Kidney (tissue), 14 donors: ENCODE measurements around the gene INSRR. TPM values are rescaled to one million over a fixed set of nuclear protein-coding genes. Genes with fewer than 3 reads are reported as not detected.

Experiments used
- DNase-seq, 5 donors: peaks; one replicate each; pipeline ENCODE4 v3.0.0-alpha.2; 2013 to 2020
- FAIRE-seq: peaks from 2 replicates; lab custom pipeline; 2012; peaks lifted over from hg19 to GRCh38; lab: Jason Lieb, UNC
- H3K27ac ChIP-seq, 2 donors: one replicate each; pipeline ENCODE4 v1.7.0; 2013; ENCODE audit warnings: low read depth in 2 of 2, low read length in 2 of 2, inconsistent platforms in 1 of 2
- H3K27me3 ChIP-seq: one replicate; pipeline ENCODE4 v1.7.1; 2013; ENCODE audit warnings: low read length, inconsistent platforms; ENCODE audit not compliant: control insufficient read depth, insufficient read depth
- H3K36me3 ChIP-seq, 3 donors: one replicate each; pipeline versions ENCODE4 v1.7.0 to v1.7.1; 2013; ENCODE audit warnings: low read length in 3 of 3, control low read depth in 1 of 3, inconsistent platforms in 1 of 3; ENCODE audit not compliant: insufficient read depth in 3 of 3, control insufficient read depth in 2 of 3
- H3K4me1 ChIP-seq, 3 donors: one replicate each; pipeline versions ENCODE4 v1.7.0 to v1.7.1; 2013; ENCODE audit warnings: low read length in 3 of 3, inconsistent platforms in 1 of 3, low read depth in 1 of 3; ENCODE audit not compliant: control insufficient read depth in 2 of 3, insufficient read depth in 2 of 3
- H3K4me3 ChIP-seq, 3 donors: one replicate each; pipeline versions ENCODE4 v1.7.0 to v1.8.1; 2013; ENCODE audit warnings: low read length in 3 of 3, control low read depth in 1 of 3, inconsistent platforms in 1 of 3
- H3K9ac ChIP-seq, 3 donors: one replicate each; pipeline versions ENCODE4 v1.7.0 to v1.7.1; 2013; ENCODE audit warnings: low read length in 3 of 3, control low read depth in 1 of 3, inconsistent platforms in 1 of 3
- H3K9me3 ChIP-seq, 3 donors: one replicate each; pipeline versions ENCODE4 v1.7.0 to v1.7.1; 2013; ENCODE audit warnings: low read length in 3 of 3, control low read depth in 1 of 3, inconsistent platforms in 1 of 3; ENCODE audit not compliant: control insufficient read depth in 2 of 3, insufficient read depth in 1 of 3
- intact Hi-C: fragments of 100-400 bp; cut with DNase I; formaldehyde crosslinking; loops from one replicate; pipeline ENCODE4 v1.11.1; 2022
- polyA plus RNA-seq: library from polyadenylated mRNA; stranded (reverse); fragments of 350-450 nt; fragmentation: Illumina TruSeq; extraction: RNeasy Lipid Tissue Mini Kit (QIAGEN cat#74804); gene quantifications from one replicate; pipeline ENCODE4 v1.2.3, GENCODE V29; 2014; ENCODE audit warnings: low read depth, low replicate concordance; ENCODE audit not compliant: insufficient read depth
- total RNA-seq: library from RNA; stranded (reverse); fragmentation: NEBNext Ultra II Directional; extraction: Animal tissue kit (Norgen Biotek cat#: 25700); gene quantifications from one replicate; pipeline ENCODE4 v1.2.1, GENCODE V29; 2021
- TF ChIP-seq, protein P1 (sequence below): IDR thresholded peaks from 3 replicates; pipeline ENCODE4 v1.5.1; 2012; ENCODE audit warnings: mild to moderate bottlenecking, moderate library complexity, borderline replicate concordance; ENCODE audit not compliant: insufficient read depth; ENCODE audit errors: extremely low read depth
- donor health status: control.
- donor health status: control.
- donor health status: control.
- donor health status: control.
- donor health status: control.
- donor health status: DM: yes; HTN: yes; CAD: no.
- donor health status: Normal renal cell carcinoma (clear cell type).

The INSRR gene
- total and polyA plus RNA-seq, 2 donors from 2014 or later, result 0.35 to 2.4 TPM

DNA sequence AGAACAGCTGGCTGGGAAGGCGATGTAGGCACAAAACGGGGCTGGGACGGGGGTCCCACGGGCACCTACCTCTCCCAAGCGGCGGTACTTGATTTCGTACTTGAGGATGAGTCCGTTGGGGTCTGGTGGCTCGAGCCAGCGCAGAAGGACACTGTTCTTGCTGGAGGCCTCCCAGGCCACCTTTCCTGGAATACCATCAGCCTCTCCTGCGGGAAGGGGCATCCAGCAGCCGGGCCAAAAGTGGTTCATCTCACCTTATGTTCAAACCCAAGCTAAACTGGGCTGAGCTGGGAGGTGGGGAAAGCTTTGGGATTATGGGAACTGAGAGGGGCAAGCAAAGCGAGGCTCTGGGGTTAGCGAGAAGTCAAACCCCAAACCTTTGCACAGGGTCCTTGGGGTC, 14.3 kb downstream of the INSRR start:
- Histone ChIP-seq H3K9ac (no peak overlapping the region), H3K27me3 (peaks cover 20% of the 10 kb centered on the region), H3K9me3 (no peaks in the 10 kb centered on the region), H3K27ac (no peak overlapping the region), H3K4me3 (no peak overlapping the region), H3K4me1 (peaks cover 0 to 5% (median 0%) of the 10 kb centered on the region in 3 donors), H3K36me3 (no peaks in the 10 kb centered on the region)
- intact Hi-C loops, result no loop called here
- DNase-seq, result peak in 1 of 5 donors; percentile 35
- FAIRE-seq, result no peak
- TF ChIP-seq, protein P1, sequence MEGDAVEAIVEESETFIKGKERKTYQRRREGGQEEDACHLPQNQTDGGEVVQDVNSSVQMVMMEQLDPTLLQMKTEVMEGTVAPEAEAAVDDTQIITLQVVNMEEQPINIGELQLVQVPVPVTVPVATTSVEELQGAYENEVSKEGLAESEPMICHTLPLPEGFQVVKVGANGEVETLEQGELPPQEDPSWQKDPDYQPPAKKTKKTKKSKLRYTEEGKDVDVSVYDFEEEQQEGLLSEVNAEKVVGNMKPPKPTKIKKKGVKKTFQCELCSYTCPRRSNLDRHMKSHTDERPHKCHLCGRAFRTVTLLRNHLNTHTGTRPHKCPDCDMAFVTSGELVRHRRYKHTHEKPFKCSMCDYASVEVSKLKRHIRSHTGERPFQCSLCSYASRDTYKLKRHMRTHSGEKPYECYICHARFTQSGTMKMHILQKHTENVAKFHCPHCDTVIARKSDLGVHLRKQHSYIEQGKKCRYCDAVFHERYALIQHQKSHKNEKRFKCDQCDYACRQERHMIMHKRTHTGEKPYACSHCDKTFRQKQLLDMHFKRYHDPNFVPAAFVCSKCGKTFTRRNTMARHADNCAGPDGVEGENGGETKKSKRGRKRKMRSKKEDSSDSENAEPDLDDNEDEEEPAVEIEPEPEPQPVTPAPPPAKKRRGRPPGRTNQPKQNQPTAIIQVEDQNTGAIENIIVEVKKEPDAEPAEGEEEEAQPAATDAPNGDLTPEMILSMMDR, result no peak

DNA sequence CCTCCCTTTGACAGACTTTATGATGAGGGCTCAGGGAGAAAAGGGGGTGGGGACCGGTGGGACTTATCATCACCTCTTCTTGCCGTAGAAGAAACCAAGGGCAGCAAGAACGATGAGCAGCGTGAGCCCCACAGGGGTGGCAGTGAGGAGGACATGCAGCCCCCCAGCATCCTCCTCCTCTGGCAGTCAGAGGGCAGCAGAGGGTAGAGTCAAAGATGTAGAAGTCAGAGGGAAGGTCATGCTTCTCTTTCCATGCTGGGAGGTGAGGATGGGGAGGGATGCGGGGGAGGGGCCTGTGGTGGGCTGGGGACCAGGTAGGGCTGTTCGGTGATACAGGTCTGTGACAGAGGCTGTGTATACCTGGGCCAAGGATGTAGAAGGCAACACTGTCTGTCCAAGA, 14.8 kb downstream of the INSRR start:
- no peak for FAIRE-seq
- H3K4me3 ChIP-seq, result no peak overlapping the region
- DNase-seq, result peak in 1 of 5 donors; percentile 43
- intact Hi-C loops, result no loop called here
- H3K9ac ChIP-seq, result no peak overlapping the region
- no peaks in the 10 kb centered on the region for H3K36me3 ChIP-seq
- no peaks in the 10 kb centered on the region for H3K9me3 ChIP-seq
- H3K27ac ChIP-seq, result no peak overlapping the region
- H3K4me1 ChIP-seq, result peaks cover 0 to 5% (median 0%) of the 10 kb centered on the region in 3 donors
- peaks cover 20% of the 10 kb centered on the region for H3K27me3 ChIP-seq
- TF ChIP-seq, protein P1, result no peak

- no peak overlapping the region for H3K4me3 ChIP-seq
- peaks cover 18% of the 10 kb centered on the region for H3K27me3 ChIP-seq
- no peak overlapping the region for H3K9ac ChIP-seq
- TF ChIP-seq, protein P1, result no peak
- DNase-seq (peak in 1 of 5 donors; percentile 20), FAIRE-seq (no peak)
- peaks cover 0 to 5% (median 0%) of the 10 kb centered on the region in 3 donors for H3K4me1 ChIP-seq
- intact Hi-C loops, result no loop called here
- H3K9me3 ChIP-seq, result no peaks in the 10 kb centered on the region
- H3K36me3 ChIP-seq, result no peaks in the 10 kb centered on the region
- H3K27ac ChIP-seq, result no peak overlapping the region
These were observed 16.2 kb downstream of the INSRR start for GRCh38 chr1:156842618-156843300.
